ENCODE results near the gene FRMD1.

FRMD1 gene

DNA sequence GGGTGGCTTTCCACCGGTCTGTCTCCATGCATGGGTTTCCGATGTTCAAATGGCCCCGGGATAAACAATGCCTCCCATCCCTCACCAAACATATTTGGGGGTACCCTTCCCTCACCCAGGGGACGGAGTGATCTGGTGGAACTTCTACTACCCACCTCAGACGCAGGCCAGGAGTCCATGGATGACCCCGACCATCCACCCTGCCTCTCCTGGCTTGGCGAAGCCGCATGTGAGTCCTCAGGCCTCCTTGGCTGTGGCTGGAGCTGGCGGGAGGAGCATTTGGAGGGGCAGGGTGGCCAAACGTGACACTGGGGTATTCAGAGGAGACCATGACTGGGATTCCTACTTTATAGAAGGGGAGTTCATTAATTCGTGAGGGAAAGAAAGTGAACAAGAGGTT lies 45.9 kb upstream of the FRMD1 start:
- Histone ChIP-seq H3K36me3 (replicated peaks) (no peaks in the 10 kb centered on the region), H3K4me3 (ENCODE audit: low read depth, low read length) (no peak overlapping the region), H3K27me3 (replicated peaks) (no peaks in the 10 kb centered on the region), H3K27ac (no peak overlapping the region)
- TF ChIP-seq, protein P1, sequence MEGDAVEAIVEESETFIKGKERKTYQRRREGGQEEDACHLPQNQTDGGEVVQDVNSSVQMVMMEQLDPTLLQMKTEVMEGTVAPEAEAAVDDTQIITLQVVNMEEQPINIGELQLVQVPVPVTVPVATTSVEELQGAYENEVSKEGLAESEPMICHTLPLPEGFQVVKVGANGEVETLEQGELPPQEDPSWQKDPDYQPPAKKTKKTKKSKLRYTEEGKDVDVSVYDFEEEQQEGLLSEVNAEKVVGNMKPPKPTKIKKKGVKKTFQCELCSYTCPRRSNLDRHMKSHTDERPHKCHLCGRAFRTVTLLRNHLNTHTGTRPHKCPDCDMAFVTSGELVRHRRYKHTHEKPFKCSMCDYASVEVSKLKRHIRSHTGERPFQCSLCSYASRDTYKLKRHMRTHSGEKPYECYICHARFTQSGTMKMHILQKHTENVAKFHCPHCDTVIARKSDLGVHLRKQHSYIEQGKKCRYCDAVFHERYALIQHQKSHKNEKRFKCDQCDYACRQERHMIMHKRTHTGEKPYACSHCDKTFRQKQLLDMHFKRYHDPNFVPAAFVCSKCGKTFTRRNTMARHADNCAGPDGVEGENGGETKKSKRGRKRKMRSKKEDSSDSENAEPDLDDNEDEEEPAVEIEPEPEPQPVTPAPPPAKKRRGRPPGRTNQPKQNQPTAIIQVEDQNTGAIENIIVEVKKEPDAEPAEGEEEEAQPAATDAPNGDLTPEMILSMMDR (IDR thresholded peaks at IDR 0.05; ENCODE audit: low read depth, low read length, missing control alignments): no peak
- DNase-seq: no peak
- in situ Hi-C loops (cut with HindIII; ENCODE audit: low pct_ligation_motif_present, low sequenced_read_pairs): no loop called here

DNA sequence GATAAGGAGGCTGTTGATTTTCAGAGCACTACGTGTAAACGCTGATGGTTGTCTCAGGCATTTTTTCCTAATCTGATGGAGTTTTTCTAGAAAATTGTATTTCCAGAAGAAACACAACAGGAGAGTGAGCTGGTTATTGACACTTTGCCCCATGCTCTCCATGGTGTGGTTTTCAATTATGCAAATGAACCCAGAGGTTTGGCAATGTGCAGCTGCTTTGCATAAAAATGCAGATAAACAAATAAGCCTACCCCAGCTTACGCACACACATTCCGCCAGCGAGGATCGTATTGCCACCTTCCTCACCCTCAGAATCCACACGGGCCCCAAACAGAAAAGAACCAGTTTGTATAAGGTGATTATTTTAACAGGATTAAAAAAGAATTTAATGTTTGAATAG lies 45.1 kb upstream of the FRMD1 start:
- H3K27me3 ChIP-seq (replicated peaks): no peaks in the 10 kb centered on the region
- H3K4me3 ChIP-seq (ENCODE audit: low read depth, low read length): no peak overlapping the region
- in situ Hi-C loops (cut with HindIII; ENCODE audit: low pct_ligation_motif_present, low sequenced_read_pairs): no loop called here
- H3K27ac ChIP-seq: no peak overlapping the region
- no peak for DNase-seq
- no peaks in the 10 kb centered on the region for H3K36me3 ChIP-seq (replicated peaks)
- TF ChIP-seq, protein P1 (IDR thresholded peaks at IDR 0.05; ENCODE audit: low read depth, low read length, missing control alignments): no peak

DNA sequence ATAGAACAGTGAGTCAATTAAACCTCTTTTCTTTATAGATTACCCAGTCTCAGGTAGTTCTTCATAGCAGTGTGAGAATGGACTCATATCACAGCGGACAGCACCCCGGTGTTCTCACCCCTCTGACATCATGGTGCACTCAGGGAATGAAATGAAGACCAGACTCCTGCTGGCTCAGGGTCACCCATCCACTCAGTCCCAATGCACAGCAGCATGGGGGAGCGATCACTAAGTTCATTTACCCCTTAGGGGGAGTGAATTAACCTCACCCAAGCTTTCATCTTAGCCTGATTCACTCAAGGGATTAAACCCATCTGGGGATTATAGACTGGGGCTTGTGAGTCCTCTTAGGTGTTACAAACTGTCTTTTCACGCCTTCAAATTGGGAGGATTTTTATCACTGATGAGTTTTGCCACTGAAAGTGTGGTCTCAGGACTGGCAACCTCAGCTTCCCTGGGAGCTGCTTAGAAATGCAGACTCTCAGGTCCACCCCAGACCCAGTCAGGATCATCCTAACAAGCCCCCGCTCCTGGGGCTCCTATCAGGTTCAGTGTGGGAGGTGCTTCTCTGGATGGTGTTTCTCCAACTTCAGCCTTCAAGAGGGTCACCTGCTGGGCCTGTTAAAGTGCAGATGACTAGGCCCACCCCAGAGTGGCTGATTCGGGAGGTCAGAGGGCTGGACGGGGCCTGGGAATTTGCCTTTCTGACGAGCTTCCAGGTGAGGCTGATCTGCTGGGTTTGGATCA lies 44.3 kb upstream of the FRMD1 start:
- no peak for DNase-seq
- TF ChIP-seq, protein P1 (IDR thresholded peaks at IDR 0.05; ENCODE audit: low read depth, low read length, missing control alignments): no peak
- in situ Hi-C loops (cut with HindIII; ENCODE audit: low pct_ligation_motif_present, low sequenced_read_pairs): no loop called here

DNA sequence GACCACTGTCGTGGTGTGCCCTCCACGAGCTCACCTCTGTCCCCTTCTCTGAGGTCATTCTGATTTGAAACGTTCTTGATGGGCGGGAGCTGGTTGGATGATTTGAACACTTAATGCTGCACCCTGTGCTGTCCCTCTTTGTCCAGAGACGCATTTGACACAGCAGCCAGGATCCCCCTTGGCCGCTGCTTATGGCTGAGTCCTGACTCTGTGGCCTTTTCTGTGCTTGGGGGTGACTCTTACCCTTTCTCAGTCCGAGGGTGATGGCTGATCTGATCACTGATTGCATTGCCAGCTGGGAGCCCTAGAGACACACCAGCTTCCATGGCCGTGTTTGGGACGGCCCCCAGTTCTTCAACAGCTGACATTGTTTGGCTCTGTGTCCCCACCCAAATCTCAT lies 43.5 kb upstream of the FRMD1 start:
- Histone ChIP-seq H3K27ac (no peak overlapping the region), H3K36me3 (replicated peaks) (no peaks in the 10 kb centered on the region), H3K4me3 (ENCODE audit: low read depth, low read length) (no peak overlapping the region), H3K27me3 (replicated peaks) (no peaks in the 10 kb centered on the region)
- DNase-seq: no peak
- in situ Hi-C loops (cut with HindIII; ENCODE audit: low pct_ligation_motif_present, low sequenced_read_pairs): no loop called here
- TF ChIP-seq, protein P1 (IDR thresholded peaks at IDR 0.05; ENCODE audit: low read depth, low read length, missing control alignments): no peak

More for the DNA sequence above, 44.3 kb upstream of the FRMD1 start:
- Histone ChIP-seq H3K36me3 (replicated peaks) (no peaks in the 10 kb centered on the region), H3K27me3 (replicated peaks) (no peaks in the 10 kb centered on the region), H3K4me3 (ENCODE audit: low read depth, low read length) (no peak overlapping the region), H3K27ac (no peak overlapping the region)

DNA sequence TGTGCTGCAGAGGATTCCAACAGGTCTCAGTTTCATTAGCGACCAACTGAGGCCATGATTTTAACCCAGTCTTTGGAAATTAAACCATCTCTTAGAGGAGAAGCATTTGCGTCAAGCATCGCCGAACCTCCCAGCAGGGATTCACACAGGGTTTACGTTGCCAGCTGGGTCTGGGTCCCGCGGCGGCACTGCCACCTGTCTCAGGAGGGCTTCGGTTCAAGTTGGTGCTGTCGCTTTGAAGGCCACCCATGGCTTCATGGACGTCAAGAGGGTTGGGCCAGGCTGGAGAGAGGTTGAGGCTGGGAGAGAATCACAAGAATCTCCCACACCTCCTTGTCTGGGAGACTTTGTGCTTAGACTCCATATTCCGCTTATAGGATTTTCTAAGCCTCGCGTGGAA lies 43.0 kb upstream of the FRMD1 start:
- DNase-seq: no peak
- no peak overlapping the region for H3K27ac ChIP-seq
- H3K36me3 ChIP-seq (replicated peaks): no peaks in the 10 kb centered on the region
- H3K4me3 ChIP-seq (ENCODE audit: low read depth, low read length): no peak overlapping the region
- in situ Hi-C loops (cut with HindIII; ENCODE audit: low pct_ligation_motif_present, low sequenced_read_pairs): no loop called here
- TF ChIP-seq, protein P1 (IDR thresholded peaks at IDR 0.05; ENCODE audit: low read depth, low read length, missing control alignments): no peak
- H3K27me3 ChIP-seq (replicated peaks): no peaks in the 10 kb centered on the region

DNA sequence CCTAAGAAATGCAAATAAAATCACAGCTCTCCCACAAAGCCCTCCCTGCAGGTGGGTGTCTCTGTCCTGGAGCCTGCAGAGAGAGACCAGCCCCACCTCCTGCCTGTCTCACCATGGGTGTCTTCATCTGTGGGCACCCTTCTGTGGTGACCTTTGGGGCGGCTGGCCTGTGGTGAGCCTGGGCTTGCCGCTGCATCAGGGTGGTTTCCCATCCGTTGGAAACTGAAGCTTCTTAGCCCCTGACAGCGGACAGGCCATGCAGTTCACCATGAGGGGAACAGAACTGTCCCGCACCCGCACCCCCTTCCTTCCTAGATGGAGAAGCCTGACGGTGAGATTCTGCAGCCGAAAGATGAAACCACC lies 42.3 kb upstream of the FRMD1 start:
- no peaks in the 10 kb centered on the region for H3K36me3 ChIP-seq (replicated peaks)
- H3K4me3 ChIP-seq (ENCODE audit: low read depth, low read length): no peak overlapping the region
- TF ChIP-seq, protein P1 (IDR thresholded peaks at IDR 0.05; ENCODE audit: low read depth, low read length, missing control alignments): no peak
- no peak overlapping the region for H3K27ac ChIP-seq
- DNase-seq: no peak
- no peaks in the 10 kb centered on the region for H3K27me3 ChIP-seq (replicated peaks)
- in situ Hi-C loops (cut with HindIII; ENCODE audit: low pct_ligation_motif_present, low sequenced_read_pairs): no loop called here

All from brain microvascular endothelial cell (primary cell).